ENCODE data around the gene PHF21A.

- TF ChIP-seq CTCF (conservative IDR thresholded peaks at IDR 0.05; ENCODE audit: low read length) (no peak), EZH2phosphoT487 (IDR thresholded peaks at IDR 0.05; ENCODE audit: borderline replicate concordance, low read depth, low read length) (no peak)
Observed at GRCh38 chr11:45931739-45932138, 189.5 kb downstream of the PHF21A start.
